Measurements from ENCODE around the gene CDH13.

CDH13 gene

GRCh38 chr16:83040174-83040573 lies 413.4 kb downstream of the CDH13 start:
- H4K20me1 ChIP-seq (ENCODE audit: insufficient read depth, low read length), result no peaks in the 10 kb centered on the region
- no peak overlapping the region for H2AFZ ChIP-seq (ENCODE audit: low read depth, low read length)
- H3K4me2 ChIP-seq (ENCODE audit: low read length), result no peak overlapping the region
- no peak for TF ChIP-seq CTCF (IDR thresholded peaks at IDR 0.05; ENCODE audit: low read depth, low read length)
- TF ChIP-seq EZH2phosphoT487 (IDR thresholded peaks at IDR 0.05; ENCODE audit: low read depth), result no peak
- no peak overlapping the region for H3K9ac ChIP-seq (ENCODE audit: low read length)
- no peaks in the 10 kb centered on the region for H3K36me3 ChIP-seq (replicated peaks; ENCODE audit: low read depth, low read length)
- H3K79me2 ChIP-seq (ENCODE audit: low read length), result no peaks in the 10 kb centered on the region
- H3K4me1 ChIP-seq (ENCODE audit: low read length), result no peaks in the 10 kb centered on the region
- H3K9me3 ChIP-seq (ENCODE audit: insufficient read depth, low read length), result no peaks in the 10 kb centered on the region
- H3K27ac ChIP-seq (ENCODE audit: low read length), result no peak overlapping the region
- no peaks in the 10 kb centered on the region for H3K27me3 ChIP-seq (ENCODE audit: low read depth, low read length)
- H3K4me3 ChIP-seq (ENCODE audit: low read length), result no peak overlapping the region

- TF ChIP-seq EZH2phosphoT487 (IDR thresholded peaks at IDR 0.05; ENCODE audit: low read depth), result no peak
- TF ChIP-seq CTCF (IDR thresholded peaks at IDR 0.05; ENCODE audit: low read depth, low read length), result no peak
- Histone ChIP-seq H2AFZ (ENCODE audit: low read depth, low read length) (no peak overlapping the region), H3K4me2 (ENCODE audit: low read length) (no peak overlapping the region), H4K20me1 (ENCODE audit: insufficient read depth, low read length) (no peaks in the 10 kb centered on the region), H3K36me3 (replicated peaks; ENCODE audit: low read depth, low read length) (no peaks in the 10 kb centered on the region), H3K27ac (ENCODE audit: low read length) (no peak overlapping the region), H3K9ac (ENCODE audit: low read length) (no peak overlapping the region), H3K4me3 (ENCODE audit: low read length) (no peak overlapping the region), H3K4me1 (ENCODE audit: low read length) (no peaks in the 10 kb centered on the region), H3K9me3 (ENCODE audit: insufficient read depth, low read length) (no peaks in the 10 kb centered on the region), H3K79me2 (ENCODE audit: low read length) (no peaks in the 10 kb centered on the region), H3K27me3 (ENCODE audit: low read depth, low read length) (no peaks in the 10 kb centered on the region)
These were observed 417.8 kb downstream of the CDH13 start for GRCh38 chr16:83044589-83044988.

- no peak overlapping the region for H3K4me2 ChIP-seq (ENCODE audit: low read length)
- H3K9ac ChIP-seq (ENCODE audit: low read length), result no peak overlapping the region
- no peaks in the 10 kb centered on the region for H4K20me1 ChIP-seq (ENCODE audit: insufficient read depth, low read length)
- H3K27ac ChIP-seq (ENCODE audit: low read length), result no peak overlapping the region
- no peak overlapping the region for H3K4me3 ChIP-seq (ENCODE audit: low read length)
- no peak overlapping the region for H2AFZ ChIP-seq (ENCODE audit: low read depth, low read length)
- no peaks in the 10 kb centered on the region for H3K27me3 ChIP-seq (ENCODE audit: low read depth, low read length)
- no peaks in the 10 kb centered on the region for H3K36me3 ChIP-seq (replicated peaks; ENCODE audit: low read depth, low read length)
- H3K4me1 ChIP-seq (ENCODE audit: low read length), result no peaks in the 10 kb centered on the region
- TF ChIP-seq EZH2phosphoT487 (IDR thresholded peaks at IDR 0.05; ENCODE audit: low read depth) (no peak), CTCF (IDR thresholded peaks at IDR 0.05; ENCODE audit: low read depth, low read length) (no peak)
- H3K9me3 ChIP-seq (ENCODE audit: insufficient read depth, low read length), result no peaks in the 10 kb centered on the region
- H3K79me2 ChIP-seq (ENCODE audit: low read length), result no peaks in the 10 kb centered on the region
These were observed 419.0 kb downstream of the CDH13 start for GRCh38 chr16:83045790-83046189.

GRCh38 chr16:83046664-83047063 lies 419.9 kb downstream of the CDH13 start:
- Histone ChIP-seq H3K36me3 (replicated peaks; ENCODE audit: low read depth, low read length) (no peaks in the 10 kb centered on the region), H3K9ac (ENCODE audit: low read length) (no peak overlapping the region), H3K4me3 (ENCODE audit: low read length) (no peak overlapping the region), H3K9me3 (ENCODE audit: insufficient read depth, low read length) (no peaks in the 10 kb centered on the region), H3K4me2 (ENCODE audit: low read length) (no peak overlapping the region), H3K4me1 (ENCODE audit: low read length) (no peaks in the 10 kb centered on the region), H3K27me3 (ENCODE audit: low read depth, low read length) (no peaks in the 10 kb centered on the region), H3K79me2 (ENCODE audit: low read length) (no peaks in the 10 kb centered on the region), H4K20me1 (ENCODE audit: insufficient read depth, low read length) (no peaks in the 10 kb centered on the region), H3K27ac (ENCODE audit: low read length) (no peak overlapping the region), H2AFZ (ENCODE audit: low read depth, low read length) (no peak overlapping the region)
- TF ChIP-seq CTCF (IDR thresholded peaks at IDR 0.05; ENCODE audit: low read depth, low read length) (no peak), EZH2phosphoT487 (IDR thresholded peaks at IDR 0.05; ENCODE audit: low read depth) (no peak)

All from OCI-LY3 (cell line).